Testis (tissue), 3 donors: ENCODE measurements around the gene SPATA20. TPM values are rescaled to one million over a fixed set of nuclear protein-coding genes. Genes with fewer than 3 reads are reported as not detected.

Source experiments
- DNase-seq: peaks from one replicate; pipeline ENCODE4 v3.0.0-alpha.2; 2019
- H3K27ac ChIP-seq, 2 donors: fragments of 200-600 bp; sonication (generic); one replicate each; pipeline ENCODE4 v1.5.1; 2019
- H3K27me3 ChIP-seq: fragments of 200-600 bp; sonication (generic); one replicate; pipeline ENCODE4 v1.5.1; 2019
- H3K36me3 ChIP-seq: fragments of 200-600 bp; sonication (generic); one replicate; pipeline ENCODE4 v1.5.1; 2017; ENCODE audit warnings: low read depth; ENCODE audit errors: missing control alignments
- H3K4me1 ChIP-seq: fragments of 200-600 bp; sonication (generic); one replicate; pipeline ENCODE4 v1.5.1; 2019
- H3K4me3 ChIP-seq, 2 donors: fragments of 200-600 bp; sonication (generic); one replicate each; pipeline ENCODE4 v1.5.1; 2017 to 2019
- H3K9me3 ChIP-seq: fragments of 200-600 bp; sonication (generic); one replicate; pipeline ENCODE4 v1.5.1; 2017
- POLR2A ChIP-seq: fragments of 450-650 bp; IDR thresholded peaks from one replicate; pipeline ENCODE4 v1.6.1; 2017; ENCODE audit warnings: antibody characterized with exemption, mild to moderate bottlenecking, moderate library complexity
- WGBS, 2 donors: methylation state at CpG; one replicate each; pipeline ENCODE4 v1.1.5; 2018; 5-methylcytosine and 5-hydroxymethylcytosine counted together
- intact Hi-C: fragments of 100-400 bp; cut with DNase I; formaldehyde crosslinking; loops from one replicate; pipeline ENCODE4 v1.15.1; 2023; ENCODE audit warnings: low total_unique reads
- polyA plus RNA-seq: library from polyadenylated mRNA; stranded (reverse); fragments of 350-450 nt; fragmentation: Illumina TruSeq; extraction: RNeasy Lipid Tissue Mini Kit (QIAGEN cat#74804); gene quantifications from one replicate; pipeline ENCODE4 v1.2.3, GENCODE V29; 2014; ENCODE audit warnings: low read depth, low replicate concordance; ENCODE audit not compliant: insufficient read depth
- total RNA-seq, 2 donors: library from RNA; depleted of rRNA; stranded (reverse); fragments of >200 nt; gene quantifications; one replicate each; pipeline ENCODE4 v1.2.3, GENCODE V29; 2016
- TF ChIP-seq, protein P1 (sequence below), 3 experiments: fragments of 450-650 bp in 2 of 3; fragments of 200-600 bp in 1 of 3; sonication (generic) in 1 of 3; IDR thresholded peaks; one replicate each; pipeline ENCODE4 v1.5.1; 2016 to 2019; ENCODE audit warnings: antibody characterized with exemption in 3 of 3, mild to moderate bottlenecking in 2 of 3, moderate library complexity in 1 of 3

The SPATA20 gene
- total and polyA plus RNA-seq, 3 donors from 2014 or later = 207 to 338 (median 264) TPM

DNA sequence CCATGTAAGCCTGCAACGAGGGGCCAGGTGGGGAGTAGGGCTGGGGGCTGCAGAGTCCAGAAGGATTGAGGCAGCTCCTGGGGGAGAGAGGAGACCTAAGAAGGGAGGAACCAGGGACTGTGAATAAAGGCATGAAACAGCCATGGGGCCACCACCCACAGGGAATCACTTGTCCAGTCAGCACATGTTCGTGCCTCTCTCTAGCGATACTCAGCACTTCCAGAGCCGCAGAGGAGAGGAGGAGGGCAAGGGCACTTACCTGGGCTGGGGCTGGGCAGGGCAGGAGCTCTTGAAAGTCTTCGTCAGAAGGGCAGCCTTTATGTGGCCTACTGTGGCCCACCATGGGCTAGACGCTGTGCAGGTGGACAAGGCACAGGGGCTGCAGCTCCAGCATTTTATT is 37.8 kb downstream of the SPATA20 start:
- H3K4me1 ChIP-seq = peaks cover 24% of the 10 kb centered on the region
- TF ChIP-seq, protein P1, sequence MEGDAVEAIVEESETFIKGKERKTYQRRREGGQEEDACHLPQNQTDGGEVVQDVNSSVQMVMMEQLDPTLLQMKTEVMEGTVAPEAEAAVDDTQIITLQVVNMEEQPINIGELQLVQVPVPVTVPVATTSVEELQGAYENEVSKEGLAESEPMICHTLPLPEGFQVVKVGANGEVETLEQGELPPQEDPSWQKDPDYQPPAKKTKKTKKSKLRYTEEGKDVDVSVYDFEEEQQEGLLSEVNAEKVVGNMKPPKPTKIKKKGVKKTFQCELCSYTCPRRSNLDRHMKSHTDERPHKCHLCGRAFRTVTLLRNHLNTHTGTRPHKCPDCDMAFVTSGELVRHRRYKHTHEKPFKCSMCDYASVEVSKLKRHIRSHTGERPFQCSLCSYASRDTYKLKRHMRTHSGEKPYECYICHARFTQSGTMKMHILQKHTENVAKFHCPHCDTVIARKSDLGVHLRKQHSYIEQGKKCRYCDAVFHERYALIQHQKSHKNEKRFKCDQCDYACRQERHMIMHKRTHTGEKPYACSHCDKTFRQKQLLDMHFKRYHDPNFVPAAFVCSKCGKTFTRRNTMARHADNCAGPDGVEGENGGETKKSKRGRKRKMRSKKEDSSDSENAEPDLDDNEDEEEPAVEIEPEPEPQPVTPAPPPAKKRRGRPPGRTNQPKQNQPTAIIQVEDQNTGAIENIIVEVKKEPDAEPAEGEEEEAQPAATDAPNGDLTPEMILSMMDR (IDR thresholded peaks at IDR 0.05) = no peak
- TF ChIP-seq POLR2A = no peak
- H3K27ac ChIP-seq = no peak overlapping the region
- no peaks in the 10 kb centered on the region for H3K36me3 ChIP-seq
- DNase-seq = no peak
- no peaks in the 10 kb centered on the region for H3K9me3 ChIP-seq
- WGBS, 2 donors = 78 to 85% methylated on average over 6 of the region's 6 CpGs
- no peak overlapping the region for H3K4me3 ChIP-seq
- no peaks in the 10 kb centered on the region for H3K27me3 ChIP-seq
- intact Hi-C loops = no loop called here

DNA sequence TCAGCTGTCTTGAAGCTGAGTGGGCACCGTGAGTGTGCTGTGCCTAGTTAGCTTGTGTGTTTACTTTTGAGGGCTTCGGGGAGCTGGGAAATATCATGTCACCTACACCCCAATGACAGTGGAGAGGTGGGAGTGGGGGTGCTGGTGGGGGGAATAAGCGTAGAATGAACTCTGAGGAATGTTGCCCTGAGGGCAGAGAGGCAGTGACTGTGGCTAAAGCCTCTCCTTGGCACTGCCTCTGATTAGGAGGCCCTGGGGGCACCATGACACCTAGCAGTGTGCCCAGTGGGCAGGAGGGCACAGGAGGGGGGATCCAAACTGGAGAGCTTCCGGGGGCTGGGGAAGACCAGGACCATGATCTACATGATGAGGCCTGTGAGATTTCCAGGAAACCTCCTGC is 38.4 kb downstream of the SPATA20 start:
- no peak for DNase-seq
- WGBS, 2 donors = 88 to 92% methylated on average over 4 of the region's 4 CpGs
- H3K27ac ChIP-seq = no peak overlapping the region
- TF ChIP-seq, protein P1 (IDR thresholded peaks at IDR 0.05) = no peak
- TF ChIP-seq POLR2A = no peak
- H3K9me3 ChIP-seq = no peaks in the 10 kb centered on the region
- intact Hi-C loops = no loop called here
- no peak overlapping the region for H3K4me3 ChIP-seq
- H3K4me1 ChIP-seq = peaks cover 29% of the 10 kb centered on the region
- H3K36me3 ChIP-seq = no peaks in the 10 kb centered on the region
- H3K27me3 ChIP-seq = no peaks in the 10 kb centered on the region

DNA sequence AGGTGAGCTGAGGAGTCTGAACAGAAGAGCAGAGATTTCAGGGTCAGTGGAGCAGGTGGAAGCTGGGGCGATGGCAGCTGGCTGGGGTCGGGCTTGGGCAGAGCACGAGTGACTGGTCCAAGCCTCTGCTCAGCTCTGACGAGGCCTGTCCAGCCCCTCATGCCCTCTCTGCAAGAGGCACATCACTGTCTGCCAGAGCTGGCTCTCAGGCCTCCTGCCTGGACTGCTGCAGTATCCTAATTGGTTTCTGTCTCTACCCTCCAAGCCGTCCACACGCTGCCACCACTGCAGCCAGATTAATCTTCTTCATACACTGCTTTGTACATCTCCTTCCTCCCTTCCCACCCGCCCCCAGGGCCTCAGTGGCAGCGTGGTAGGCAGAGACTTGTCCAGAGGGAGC is 38.9 kb downstream of the SPATA20 start:
- Histone ChIP-seq H3K4me1 (peaks cover 29% of the 10 kb centered on the region), H3K4me3 (no peak overlapping the region), H3K27ac (no peak overlapping the region), H3K36me3 (no peaks in the 10 kb centered on the region), H3K9me3 (no peaks in the 10 kb centered on the region), H3K27me3 (no peaks in the 10 kb centered on the region)
- TF ChIP-seq POLR2A = no peak
- TF ChIP-seq, protein P1 (IDR thresholded peaks at IDR 0.05) = no peak
- DNase-seq = no peak
- 78 to 93% methylated on average over 8 of the region's 8 CpGs for WGBS, 2 donors
- intact Hi-C loops = no loop called here

- peaks cover 29% of the 10 kb centered on the region for H3K4me1 ChIP-seq
- no peaks in the 10 kb centered on the region for H3K36me3 ChIP-seq
- H3K4me3 ChIP-seq = no peak overlapping the region
- TF ChIP-seq, protein P1 (IDR thresholded peaks at IDR 0.05) = no peak
- no peak for TF ChIP-seq POLR2A
- WGBS, 2 donors = 79 to 82% methylated on average over 9 of the region's 9 CpGs
- no peak for DNase-seq
- intact Hi-C loops = no loop called here
- H3K27ac ChIP-seq = no peak overlapping the region
- no peaks in the 10 kb centered on the region for H3K27me3 ChIP-seq
- H3K9me3 ChIP-seq = no peaks in the 10 kb centered on the region
Observed at GRCh38 chr17:50586421-50587247, 39.7 kb downstream of the SPATA20 start.

- intact Hi-C loops = no loop called here
- Histone ChIP-seq H3K9me3 (no peaks in the 10 kb centered on the region), H3K4me3 (no peak overlapping the region), H3K4me1 (peaks cover 29% of the 10 kb centered on the region), H3K27me3 (no peaks in the 10 kb centered on the region), H3K36me3 (no peaks in the 10 kb centered on the region), H3K27ac (peak overlapping the region in 1 of 2 donors; percentile 10)
- TF ChIP-seq, protein P1 (IDR thresholded peaks at IDR 0.05) = no peak
- TF ChIP-seq POLR2A = no peak
- 62 to 82% methylated on average over 7 to 9 of the region's 9 CpGs for WGBS, 2 donors
- DNase-seq = no peak
Observed at GRCh38 chr17:50587571-50587970, 40.6 kb downstream of the SPATA20 start.
